Measurements from ENCODE around the gene SKAP2.

The SKAP2 gene

DNA sequence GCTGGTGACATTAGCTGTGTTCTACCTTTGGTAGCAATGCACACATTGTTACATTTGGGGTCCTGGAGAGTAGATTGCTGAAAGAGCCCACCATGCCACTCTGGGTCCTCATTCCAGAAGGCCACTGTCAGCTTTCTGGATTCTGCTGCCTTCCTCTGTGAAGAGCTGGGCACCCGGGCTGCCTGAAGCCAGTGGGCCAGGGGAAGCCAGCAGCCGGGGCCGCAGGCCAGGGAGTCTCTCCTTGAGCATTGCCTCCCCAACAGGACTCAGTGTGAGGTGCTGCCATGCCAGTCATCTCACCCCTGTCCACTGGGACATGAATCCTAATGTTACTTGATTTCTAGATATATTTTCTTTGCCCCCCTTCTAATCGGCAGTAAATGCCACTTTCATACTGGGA is 234.0 kb downstream of the SKAP2 start:
- DNase-seq: no peak

DNA sequence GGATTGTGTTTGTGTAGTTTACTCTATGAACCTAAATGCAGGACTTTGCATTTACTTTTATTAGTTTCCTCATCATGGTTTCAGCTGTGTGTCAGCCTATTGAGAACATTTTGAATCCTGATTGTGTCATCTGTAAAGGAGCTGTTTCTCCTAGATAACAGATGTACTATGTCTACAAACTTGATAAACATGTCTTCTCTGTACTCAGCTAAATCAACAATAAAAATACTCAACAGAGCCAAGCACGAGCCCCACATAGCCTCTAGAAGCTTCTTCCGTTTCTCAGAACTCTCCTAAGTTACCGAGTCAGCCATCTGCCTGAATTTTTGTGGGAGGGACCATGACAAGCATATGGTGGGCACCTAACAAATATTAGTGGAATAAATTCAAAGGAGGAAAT is 234.7 kb downstream of the SKAP2 start:
- no peak for DNase-seq

DNA sequence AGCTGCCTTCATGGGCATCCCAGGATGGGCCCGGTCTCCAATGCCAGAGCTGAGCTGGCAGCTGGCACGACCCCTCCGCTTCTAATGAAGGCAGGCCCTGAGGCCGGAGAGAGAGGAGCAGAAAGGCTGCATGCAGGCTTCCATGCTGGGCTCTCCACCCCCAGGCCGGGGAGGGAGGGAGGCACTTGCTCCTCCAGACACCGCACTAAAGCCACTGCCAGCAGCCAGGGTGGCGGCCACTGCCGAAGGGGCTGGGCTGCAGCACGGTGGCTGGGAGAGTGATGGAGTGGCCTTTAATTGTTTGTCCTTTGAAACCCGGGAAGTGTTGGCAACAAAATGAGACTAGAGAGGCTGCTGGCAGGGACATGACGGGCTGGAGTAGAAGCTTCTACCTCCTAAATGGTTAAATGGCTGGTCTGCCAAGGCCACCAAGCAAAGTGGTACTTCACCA is 236.5 kb downstream of the SKAP2 start:
- DNase-seq: no peak

DNA sequence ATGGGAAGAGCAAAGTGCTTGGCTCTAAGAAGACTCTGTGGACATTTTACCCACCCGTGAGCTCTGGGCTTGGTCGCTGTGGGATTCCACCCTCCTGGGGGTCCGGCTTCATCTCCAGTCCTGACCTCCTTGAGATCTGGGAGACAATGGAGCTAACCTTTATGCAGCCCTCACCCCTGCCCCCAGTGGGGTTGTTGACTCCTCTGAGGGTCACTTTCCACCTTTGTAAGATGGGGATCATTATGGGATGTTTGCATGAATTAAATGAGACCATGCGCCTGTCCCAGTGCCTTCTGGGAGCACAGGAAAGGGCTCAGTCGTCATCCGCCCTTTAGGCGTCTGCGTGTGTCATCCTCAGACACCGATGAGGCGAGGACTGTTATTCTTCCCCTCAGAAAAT is 237.2 kb downstream of the SKAP2 start:
- no peak for DNase-seq

DNA sequence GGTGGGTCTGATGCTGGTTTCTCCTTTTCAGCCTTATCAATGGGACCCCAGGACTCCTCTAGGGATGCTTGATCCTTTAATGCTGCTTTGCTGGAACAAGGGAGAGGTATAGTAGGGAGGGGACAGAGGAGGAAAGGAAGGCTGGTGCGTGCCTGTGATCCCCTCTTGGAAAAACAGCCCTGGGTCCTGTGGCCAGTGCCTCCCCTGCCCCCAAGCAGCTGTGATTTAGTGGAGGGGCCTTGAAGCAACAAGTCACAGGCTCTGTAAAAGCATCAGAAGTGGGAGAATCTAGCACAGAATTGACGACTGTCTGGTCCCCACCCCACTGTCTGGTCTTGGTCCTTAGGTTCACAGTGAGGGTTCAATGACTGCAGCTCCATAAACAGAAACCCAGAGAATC is 237.7 kb downstream of the SKAP2 start:
- no peak for DNase-seq

DNA sequence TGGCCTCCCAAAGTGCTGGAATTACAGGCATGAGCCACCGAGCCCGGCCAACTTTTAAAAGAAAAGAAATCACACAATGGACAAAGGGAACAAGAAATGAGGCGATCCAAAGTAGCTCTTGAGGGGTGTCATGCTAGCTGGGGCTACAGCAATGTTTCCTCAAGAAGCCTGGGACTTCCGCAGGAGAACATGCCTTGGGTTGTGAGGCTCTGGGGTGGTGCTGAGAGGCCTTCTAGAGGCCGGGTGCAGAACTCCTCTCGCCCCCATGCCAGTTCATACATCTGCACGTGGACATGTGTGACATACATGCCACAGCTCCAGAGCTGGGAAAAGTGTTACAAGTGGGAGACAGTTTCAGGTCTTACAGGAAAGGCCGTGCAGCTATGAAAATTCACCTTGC is 238.2 kb downstream of the SKAP2 start:
- no peak for DNase-seq

DNA sequence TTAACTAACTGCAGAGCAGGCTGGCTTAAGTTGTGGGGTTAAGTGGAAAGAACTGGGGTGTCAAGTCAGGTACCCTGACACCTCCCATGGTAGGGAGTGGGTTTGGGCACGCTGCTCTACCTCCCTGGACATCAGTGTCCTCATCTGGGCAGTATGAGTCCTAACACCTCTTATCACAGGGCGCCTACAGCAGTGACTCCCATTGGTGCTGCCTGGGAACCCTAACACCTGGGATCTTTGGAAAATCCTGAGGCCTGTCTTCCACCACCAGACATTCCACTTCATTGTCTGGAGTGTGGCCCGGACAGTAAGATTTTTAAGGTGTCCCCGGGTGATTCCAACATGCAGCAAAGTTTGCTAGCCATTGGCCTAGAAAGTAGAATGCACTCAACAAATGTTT is 239.1 kb downstream of the SKAP2 start:
- DNase-seq: no peak

DNA sequence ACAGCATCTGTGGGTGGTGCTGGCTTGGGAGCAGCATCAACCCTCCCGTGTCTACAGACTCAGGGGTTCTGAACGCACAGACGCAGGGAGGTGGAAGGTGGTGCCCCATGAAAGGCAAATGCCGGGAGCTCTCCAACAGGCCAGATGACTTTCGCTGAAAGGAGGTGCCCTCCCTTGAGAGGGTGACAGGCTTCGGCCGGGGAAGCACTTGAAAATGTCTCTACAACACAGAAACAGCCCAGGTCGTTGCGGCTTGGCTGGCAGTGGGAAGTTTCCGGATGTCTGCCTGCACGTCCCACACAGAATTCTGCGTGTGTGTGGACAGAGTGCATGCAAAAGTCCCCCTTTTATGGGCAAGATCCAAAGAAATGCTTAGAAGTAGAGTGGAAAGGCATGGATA is 239.6 kb downstream of the SKAP2 start:
- DNase-seq: no peak

DNA sequence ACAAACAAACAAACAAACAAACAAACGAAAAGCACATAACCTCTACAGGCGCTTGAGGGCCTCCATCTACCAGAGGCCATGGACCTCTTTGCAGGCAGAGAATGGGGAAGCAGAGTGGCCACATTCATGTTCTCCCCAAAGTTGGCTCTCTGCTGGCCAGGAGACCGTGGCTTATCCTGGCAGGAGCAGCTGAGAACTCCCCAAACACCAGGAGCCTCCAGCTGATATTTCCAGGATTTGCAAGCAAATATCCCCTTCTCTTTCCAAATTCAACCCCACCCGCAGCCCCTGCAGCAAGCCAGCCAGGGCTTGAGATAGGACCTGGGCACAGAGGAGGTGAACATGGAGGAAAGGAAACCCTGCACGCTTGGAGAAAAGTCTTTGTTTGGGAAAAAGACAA is 240.0 kb downstream of the SKAP2 start:
- no peak for DNase-seq

DNA sequence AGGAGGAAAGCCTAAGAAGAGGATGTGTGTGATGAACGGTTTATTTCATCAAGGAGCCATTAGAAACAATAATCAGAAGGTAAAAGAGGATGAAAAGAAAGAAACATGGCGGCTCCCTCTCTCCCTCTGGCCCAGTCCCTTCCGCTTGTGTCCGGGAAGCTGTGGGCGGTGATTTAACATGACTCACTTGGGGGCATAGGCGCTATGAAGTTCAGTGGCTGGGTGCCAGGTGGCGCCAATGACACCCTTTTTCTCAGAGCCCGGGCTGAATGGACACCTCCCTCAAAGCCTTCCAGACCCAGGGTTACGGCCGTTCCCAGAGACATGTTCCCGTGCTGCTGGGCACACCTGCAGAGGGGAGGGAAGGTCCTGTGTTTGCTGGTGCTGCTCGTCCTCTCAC is 244.0 kb downstream of the SKAP2 start:
- no peak for DNase-seq

DNA sequence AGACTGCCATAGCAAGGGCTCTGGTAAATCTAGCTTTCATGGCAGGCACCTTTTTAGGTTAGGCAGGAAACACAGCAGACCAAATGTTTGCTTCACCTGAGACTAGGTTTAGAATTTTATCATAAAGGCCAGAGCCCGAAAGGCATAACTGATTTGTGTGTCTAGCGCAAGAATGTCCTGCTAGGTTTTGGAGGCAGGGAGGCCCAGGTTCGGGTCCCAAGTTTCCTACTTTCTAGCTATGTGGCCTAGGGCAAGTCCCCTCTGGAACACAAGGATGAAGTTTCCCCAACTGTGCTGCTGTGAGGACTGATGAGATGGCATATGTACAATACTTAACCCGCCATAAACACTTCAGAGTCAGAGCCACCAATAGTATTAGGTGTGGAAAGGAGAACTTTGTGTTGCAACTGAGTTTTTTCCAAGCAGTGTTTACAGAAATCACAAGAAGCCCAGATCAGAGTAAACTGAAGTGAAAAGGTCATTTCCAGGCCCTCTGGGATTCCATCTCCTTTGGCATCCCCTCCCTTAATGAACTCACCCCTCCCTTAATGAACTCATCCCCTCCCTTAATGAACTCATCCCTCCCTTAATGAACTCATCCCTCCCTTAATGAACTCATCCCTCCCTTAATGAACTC is 244.9 kb downstream of the SKAP2 start:
- DNase-seq: no peak

DNA sequence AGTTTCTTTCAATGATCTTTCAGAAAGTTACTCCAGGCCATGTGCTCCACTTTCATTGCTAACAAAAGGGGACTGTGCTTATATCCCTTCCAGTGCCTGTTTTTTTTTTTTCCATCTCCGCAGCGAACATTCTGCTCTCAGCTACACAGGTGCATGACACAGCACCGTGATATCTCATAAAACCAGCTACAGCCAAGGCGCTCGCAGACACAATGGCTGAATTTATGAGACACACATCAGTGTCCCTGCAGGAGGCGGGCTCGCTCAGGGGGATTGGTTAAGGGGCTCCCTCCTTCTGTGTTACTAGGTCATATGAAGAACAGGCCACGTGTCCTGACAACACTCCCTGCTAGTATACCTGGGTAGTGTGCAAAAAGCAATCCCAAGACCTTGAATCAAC is 245.5 kb downstream of the SKAP2 start:
- DNase-seq: no peak

DNA sequence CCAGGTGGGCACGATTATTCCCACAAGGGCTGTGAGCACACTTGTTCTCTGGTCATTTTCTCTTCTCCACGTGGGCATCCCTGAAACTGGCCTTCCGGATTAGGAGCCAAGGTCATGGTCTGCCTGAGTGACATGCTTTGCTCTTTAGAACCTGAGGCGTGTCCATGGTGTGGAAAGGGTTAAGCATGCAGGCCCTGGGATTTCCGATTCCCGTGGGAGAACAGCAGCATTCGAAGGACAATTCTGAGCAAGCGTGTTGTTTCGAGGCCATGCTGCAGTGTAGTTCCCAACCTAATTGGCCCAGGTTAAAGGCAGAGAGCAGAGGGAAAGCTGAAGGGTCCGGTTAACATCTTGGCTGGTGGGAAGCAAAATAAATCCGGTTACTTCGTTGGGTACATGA is 245.9 kb downstream of the SKAP2 start:
- no peak for DNase-seq
